ENCODE data around the gene WDTC1.
A peak's percentile ranks its signal among the peaks of the same experiment; 100 is the strongest.

WDTC1 gene

GRCh38 chr1:27253596-27253995, 19.2 kb downstream of the WDTC1 start:
- in situ Hi-C loops (cut with HindIII; ENCODE audit: low sequenced_read_pairs): no loop called here
- TF ChIP-seq CTCF (IDR thresholded peaks at IDR 0.05; ENCODE audit: low read depth, low read length): no peak
- no peak for DNase-seq (ENCODE audit: low read depth, low spot score)
- no peak overlapping the region for H3K4me3 ChIP-seq (ENCODE audit: low read depth, low read length)

GRCh38 chr1:27255136-27255535, 20.7 kb downstream of the WDTC1 start:
- TF ChIP-seq CTCF (IDR thresholded peaks at IDR 0.05; ENCODE audit: low read depth, low read length): no peak
- in situ Hi-C loops (cut with HindIII; ENCODE audit: low sequenced_read_pairs): no loop called here
- no peak overlapping the region for H3K4me3 ChIP-seq (ENCODE audit: low read depth, low read length)
- DNase-seq (ENCODE audit: low read depth, low spot score): no peak

GRCh38 chr1:27257155-27257554, 22.7 kb downstream of the WDTC1 start:
- no peak overlapping the region for H3K4me3 ChIP-seq (ENCODE audit: low read depth, low read length)
- in situ Hi-C loops (cut with HindIII; ENCODE audit: low sequenced_read_pairs): no loop called here
- no peak for TF ChIP-seq CTCF (IDR thresholded peaks at IDR 0.05; ENCODE audit: low read depth, low read length)
- DNase-seq (ENCODE audit: low read depth, low spot score): peak; percentile 14

GRCh38 chr1:27258598-27258997, 24.2 kb downstream of the WDTC1 start:
- TF ChIP-seq CTCF (IDR thresholded peaks at IDR 0.05; ENCODE audit: low read depth, low read length): no peak
- in situ Hi-C loops (cut with HindIII; ENCODE audit: low sequenced_read_pairs): no loop called here
- H3K4me3 ChIP-seq (ENCODE audit: low read depth, low read length): no peak overlapping the region
- no peak for DNase-seq (ENCODE audit: low read depth, low spot score)

- no peak for TF ChIP-seq CTCF (IDR thresholded peaks at IDR 0.05; ENCODE audit: low read depth, low read length)
- H3K4me3 ChIP-seq (ENCODE audit: low read depth, low read length): no peak overlapping the region
- in situ Hi-C loops (cut with HindIII; ENCODE audit: low sequenced_read_pairs): no loop called here
- no peak for DNase-seq (ENCODE audit: low read depth, low spot score)
Observed at GRCh38 chr1:27267153-27267552, 32.7 kb downstream of the WDTC1 start.

GRCh38 chr1:27269276-27269675, 34.8 kb downstream of the WDTC1 start:
- DNase-seq (ENCODE audit: low read depth, low spot score): no peak
- in situ Hi-C loops (cut with HindIII; ENCODE audit: low sequenced_read_pairs): no loop called here
- H3K4me3 ChIP-seq (ENCODE audit: low read depth, low read length): no peak overlapping the region
- TF ChIP-seq CTCF (IDR thresholded peaks at IDR 0.05; ENCODE audit: low read depth, low read length): no peak

GRCh38 chr1:27274204-27274603, 39.8 kb downstream of the WDTC1 start:
- in situ Hi-C loops (cut with HindIII; ENCODE audit: low sequenced_read_pairs): no loop called here
- no peak for DNase-seq (ENCODE audit: low read depth, low spot score)
- TF ChIP-seq CTCF (IDR thresholded peaks at IDR 0.05; ENCODE audit: low read depth, low read length): no peak
- H3K4me3 ChIP-seq (ENCODE audit: low read depth, low read length): no peak overlapping the region
